Measurements from ENCODE around the gene PLEKHA7.
A peak's percentile ranks its signal among the peaks of the same experiment; 100 is the strongest.
"Not testable (repeated sequence)": the region's sequence is repeated elsewhere in the genome, so short reads cannot be mapped to it uniquely, and the experiment has no call there.

Gene PLEKHA7

GRCh38 chr11:17014321-17014832 is at the start of gene PLEKHA7:
Gene PLEKHA7, minus strand, starts transcription at chr11:17014414. Its CDS starts 13 bp downstream, at chr11:17014401.
- no peak for DNase-seq (ENCODE audit: low read depth)
- TF ChIP-seq MAX (IDR thresholded peaks at IDR 0.05; ENCODE audit: low read depth, low read length) (no peak), CTCF (IDR thresholded peaks at IDR 0.05; ENCODE audit: low read depth, low read length) (no peak), MYC (IDR thresholded peaks at IDR 0.05; ENCODE audit: low read depth, low read length) (no peak), POLR2A (IDR thresholded peaks at IDR 0.05; ENCODE audit: extremely low read depth, insufficient read length) (no peak)
- H3K4me3 ChIP-seq (ENCODE audit: low read depth, low read length): no peak within 1 kb of the TSS

- no peak overlapping the region for H3K4me3 ChIP-seq (ENCODE audit: low read depth, low read length)
- DNase-seq (ENCODE audit: low read depth): peak; percentile 66
- no peak for TF ChIP-seq MAX (IDR thresholded peaks at IDR 0.05; ENCODE audit: low read depth, low read length)
- no peak for TF ChIP-seq POLR2A (IDR thresholded peaks at IDR 0.05; ENCODE audit: extremely low read depth, insufficient read length)
- peak; percentile 82 for TF ChIP-seq CTCF (IDR thresholded peaks at IDR 0.05; ENCODE audit: low read depth, low read length)
These were observed 49.2 kb upstream of the PLEKHA7 start for GRCh38 chr11:17063171-17064002.

- DNase-seq (ENCODE audit: low read depth); H3K4me3 ChIP-seq (ENCODE audit: low read depth, low read length): not testable (repeated sequence)
These were observed 36.9 kb upstream of the PLEKHA7 start for GRCh38 chr11:17051146-17051545.

- not testable (repeated sequence) for DNase-seq (ENCODE audit: low read depth); H3K4me3 ChIP-seq (ENCODE audit: low read depth, low read length)
These were observed 34.3 kb upstream of the PLEKHA7 start for GRCh38 chr11:17048491-17048890.

- no peak overlapping the region for H3K4me3 ChIP-seq (ENCODE audit: low read depth, low read length)
- no peak for DNase-seq (ENCODE audit: low read depth)
- TF ChIP-seq POLR2A (IDR thresholded peaks at IDR 0.05; ENCODE audit: extremely low read depth, insufficient read length) (no peak), MYC (IDR thresholded peaks at IDR 0.05; ENCODE audit: low read depth, low read length) (no peak), MAX (IDR thresholded peaks at IDR 0.05; ENCODE audit: low read depth, low read length) (no peak), CTCF (IDR thresholded peaks at IDR 0.05; ENCODE audit: low read depth, low read length) (no peak)
These were observed 32.5 kb upstream of the PLEKHA7 start for GRCh38 chr11:17046690-17047089.

GRCh38 chr11:17036666-17037658 is 22.7 kb upstream of the PLEKHA7 start:
- no peak overlapping the region for H3K4me3 ChIP-seq (ENCODE audit: low read depth, low read length)
- peak; percentile 37 for DNase-seq (ENCODE audit: low read depth)
- no peak for TF ChIP-seq MYC (IDR thresholded peaks at IDR 0.05; ENCODE audit: low read depth, low read length)
- TF ChIP-seq MAX (IDR thresholded peaks at IDR 0.05; ENCODE audit: low read depth, low read length): no peak
- TF ChIP-seq CTCF (IDR thresholded peaks at IDR 0.05; ENCODE audit: low read depth, low read length): no peak
- no peak for TF ChIP-seq POLR2A (IDR thresholded peaks at IDR 0.05; ENCODE audit: extremely low read depth, insufficient read length)

GRCh38 chr11:17034027-17034426 is 19.8 kb upstream of the PLEKHA7 start:
- DNase-seq (ENCODE audit: low read depth); H3K4me3 ChIP-seq (ENCODE audit: low read depth, low read length): not testable (repeated sequence)
